H1 (cell line): Measurements from ENCODE around the gene APOBEC3G.

ENCODE experiments used
- CBX8 ChIP-seq: fragments of 300-800, 300-1000 bp; sonication (generic); IDR thresholded peaks from 2 replicates; pipeline ENCODE4 v1.7.1; 2016; ENCODE audit warnings: low read depth, low read length, borderline replicate concordance
- CHD2 ChIP-seq: IDR thresholded peaks from 2 replicates; pipeline ENCODE4 v1.6.1; 2012; ENCODE audit warnings: low read length, improper control_type of control experiment
- JUN ChIP-seq: IDR thresholded peaks from 2 replicates; pipeline ENCODE4 v1.6.1; 2011; ENCODE audit warnings: low read depth, mild to moderate bottlenecking, improper control_type of control experiment, low read length
- POLR2A ChIP-seq, 2 experiments: IDR thresholded peaks; 1 replicate in 1 of 2; 2 replicates in 1 of 2; pipeline ENCODE4 v1.6.1; 2011; ENCODE audit warnings: low read depth in 2 of 2, low read length in 2 of 2, mild to moderate bottlenecking in 2 of 2; ENCODE audit errors: control extremely low read depth in 1 of 2
- SP1 ChIP-seq: IDR thresholded peaks from 2 replicates; pipeline ENCODE4 v1.6.1; 2011; ENCODE audit warnings: low read depth, low read length
- TAF1 ChIP-seq: IDR thresholded peaks from 2 replicates; pipeline ENCODE4 v1.6.1; 2011; ENCODE audit warnings: mild to moderate bottlenecking, low read depth, low read length
- TF ChIP-seq, protein P1 (sequence below), 3 experiments: IDR thresholded peaks; 1 replicate in 2 of 3; 2 replicates in 1 of 3; pipeline versions ENCODE4 v1.5.1 to v1.6.1; 2011; ENCODE audit warnings: low read length in 3 of 3, mild to moderate bottlenecking in 3 of 3, inconsistent platforms in 2 of 3, low read depth in 1 of 3, moderate library complexity in 1 of 3; ENCODE audit not compliant: insufficient read depth in 1 of 3; ENCODE audit errors: control extremely low read depth in 1 of 3

DNA sequence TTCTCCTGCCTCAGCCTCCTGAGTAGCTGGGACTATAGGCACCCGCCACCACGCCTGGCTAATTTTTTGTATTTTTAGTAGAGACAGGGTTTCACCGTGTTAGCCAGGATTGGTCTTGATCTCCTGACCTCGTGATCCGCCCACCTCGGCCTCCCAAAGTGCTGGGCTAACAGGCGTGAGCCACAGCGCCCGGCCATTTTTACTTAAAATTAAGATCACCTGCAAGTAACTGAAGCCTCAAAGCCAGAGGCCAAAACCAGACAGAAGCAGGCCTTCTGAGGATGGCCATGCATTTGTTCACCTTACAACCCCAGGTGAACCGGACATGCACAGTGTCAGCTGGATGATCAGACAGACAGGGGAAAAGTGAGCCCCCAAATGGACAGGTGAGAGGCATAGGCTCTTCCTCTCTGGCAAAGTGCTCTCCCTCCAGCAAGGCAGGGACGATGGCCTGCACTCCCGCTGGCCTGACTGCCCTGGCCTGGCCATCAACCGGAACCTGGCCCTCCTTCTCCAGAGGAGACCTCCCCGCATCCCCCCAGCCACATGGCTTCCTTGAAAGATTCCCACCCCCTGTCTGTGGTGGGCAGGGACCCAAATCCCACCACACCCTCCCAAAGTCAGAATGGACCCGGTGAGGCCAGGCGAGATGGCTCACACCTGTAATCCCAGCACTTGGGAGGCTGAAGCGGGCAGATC, 45.8 kb downstream of the APOBEC3G start:
- TF ChIP-seq SP1 (no peak), CHD2 (no peak), CBX8 (no peak), TAF1 (no peak), POLR2A (IDR thresholded peaks at IDR 0.05; ENCODE audit: control extremely low read depth in 1 of 2, low read depth in 2 of 2, low read length in 2 of 2) (no peak), JUN (no peak)
- TF ChIP-seq, protein P1, sequence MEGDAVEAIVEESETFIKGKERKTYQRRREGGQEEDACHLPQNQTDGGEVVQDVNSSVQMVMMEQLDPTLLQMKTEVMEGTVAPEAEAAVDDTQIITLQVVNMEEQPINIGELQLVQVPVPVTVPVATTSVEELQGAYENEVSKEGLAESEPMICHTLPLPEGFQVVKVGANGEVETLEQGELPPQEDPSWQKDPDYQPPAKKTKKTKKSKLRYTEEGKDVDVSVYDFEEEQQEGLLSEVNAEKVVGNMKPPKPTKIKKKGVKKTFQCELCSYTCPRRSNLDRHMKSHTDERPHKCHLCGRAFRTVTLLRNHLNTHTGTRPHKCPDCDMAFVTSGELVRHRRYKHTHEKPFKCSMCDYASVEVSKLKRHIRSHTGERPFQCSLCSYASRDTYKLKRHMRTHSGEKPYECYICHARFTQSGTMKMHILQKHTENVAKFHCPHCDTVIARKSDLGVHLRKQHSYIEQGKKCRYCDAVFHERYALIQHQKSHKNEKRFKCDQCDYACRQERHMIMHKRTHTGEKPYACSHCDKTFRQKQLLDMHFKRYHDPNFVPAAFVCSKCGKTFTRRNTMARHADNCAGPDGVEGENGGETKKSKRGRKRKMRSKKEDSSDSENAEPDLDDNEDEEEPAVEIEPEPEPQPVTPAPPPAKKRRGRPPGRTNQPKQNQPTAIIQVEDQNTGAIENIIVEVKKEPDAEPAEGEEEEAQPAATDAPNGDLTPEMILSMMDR (IDR thresholded peaks at IDR 0.05; ENCODE audit: control extremely low read depth in 1 of 3, insufficient read depth in 1 of 3, low read depth in 1 of 3, low read length in 3 of 3) = no peak
